ENCODE measurements around the gene AOPEP. TPM values are rescaled to one million over a fixed set of nuclear protein-coding genes. Genes with fewer than 3 reads are reported as not detected.
A peak's percentile ranks its signal among the peaks of the same experiment; 100 is the strongest.

Gene AOPEP
- total and polyA plus RNA-seq, 9 of the 15 experiments (the other 6 are each of a cell fraction or from before 2014, with no cell fraction given): 4.5 to 19.3 (median 13.5) TPM

DNA sequence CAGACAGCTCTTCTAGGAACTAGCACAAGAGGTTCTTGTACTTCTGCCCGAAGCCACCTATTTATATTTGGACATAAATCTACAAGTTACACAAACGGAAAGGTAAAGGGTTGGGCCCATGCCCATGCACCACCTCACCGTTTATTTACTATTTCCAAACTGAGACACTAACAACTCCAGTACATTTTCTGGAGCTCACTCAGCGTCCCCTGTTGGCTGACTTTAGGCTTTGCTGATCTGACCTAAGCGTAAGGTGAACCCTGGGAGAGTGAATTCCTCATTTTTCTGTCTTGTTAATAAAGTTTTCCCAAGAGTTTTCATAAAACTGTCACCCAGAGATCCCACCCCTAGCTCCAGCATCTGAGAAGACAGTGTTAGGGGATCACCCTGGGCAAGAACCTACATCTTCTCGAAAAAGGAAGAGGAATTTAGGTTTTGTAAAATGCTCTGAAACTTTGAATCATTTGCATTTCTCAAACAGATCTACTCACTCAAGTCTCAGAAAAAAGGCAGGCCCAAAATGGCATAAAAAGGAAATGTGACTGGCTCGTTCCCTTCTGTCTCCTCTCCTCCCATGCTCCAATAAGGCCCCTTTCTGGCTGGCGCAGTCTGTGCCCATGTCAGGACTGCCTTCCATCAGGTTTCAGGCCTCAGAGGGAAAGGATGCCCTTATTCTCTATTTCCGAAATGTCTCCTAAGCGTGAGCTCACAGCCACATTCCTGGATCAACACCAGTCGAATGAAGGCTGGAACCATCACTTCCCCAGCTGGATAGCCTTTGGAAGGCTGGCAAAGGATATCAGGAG is 389.7 kb downstream of the AOPEP start (continued):
- TF ChIP-seq, protein P1, sequence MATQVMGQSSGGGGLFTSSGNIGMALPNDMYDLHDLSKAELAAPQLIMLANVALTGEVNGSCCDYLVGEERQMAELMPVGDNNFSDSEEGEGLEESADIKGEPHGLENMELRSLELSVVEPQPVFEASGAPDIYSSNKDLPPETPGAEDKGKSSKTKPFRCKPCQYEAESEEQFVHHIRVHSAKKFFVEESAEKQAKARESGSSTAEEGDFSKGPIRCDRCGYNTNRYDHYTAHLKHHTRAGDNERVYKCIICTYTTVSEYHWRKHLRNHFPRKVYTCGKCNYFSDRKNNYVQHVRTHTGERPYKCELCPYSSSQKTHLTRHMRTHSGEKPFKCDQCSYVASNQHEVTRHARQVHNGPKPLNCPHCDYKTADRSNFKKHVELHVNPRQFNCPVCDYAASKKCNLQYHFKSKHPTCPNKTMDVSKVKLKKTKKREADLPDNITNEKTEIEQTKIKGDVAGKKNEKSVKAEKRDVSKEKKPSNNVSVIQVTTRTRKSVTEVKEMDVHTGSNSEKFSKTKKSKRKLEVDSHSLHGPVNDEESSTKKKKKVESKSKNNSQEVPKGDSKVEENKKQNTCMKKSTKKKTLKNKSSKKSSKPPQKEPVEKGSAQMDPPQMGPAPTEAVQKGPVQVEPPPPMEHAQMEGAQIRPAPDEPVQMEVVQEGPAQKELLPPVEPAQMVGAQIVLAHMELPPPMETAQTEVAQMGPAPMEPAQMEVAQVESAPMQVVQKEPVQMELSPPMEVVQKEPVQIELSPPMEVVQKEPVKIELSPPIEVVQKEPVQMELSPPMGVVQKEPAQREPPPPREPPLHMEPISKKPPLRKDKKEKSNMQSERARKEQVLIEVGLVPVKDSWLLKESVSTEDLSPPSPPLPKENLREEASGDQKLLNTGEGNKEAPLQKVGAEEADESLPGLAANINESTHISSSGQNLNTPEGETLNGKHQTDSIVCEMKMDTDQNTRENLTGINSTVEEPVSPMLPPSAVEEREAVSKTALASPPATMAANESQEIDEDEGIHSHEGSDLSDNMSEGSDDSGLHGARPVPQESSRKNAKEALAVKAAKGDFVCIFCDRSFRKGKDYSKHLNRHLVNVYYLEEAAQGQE (IDR thresholded peaks at IDR 0.05; ENCODE audit: borderline replicate concordance): peak; percentile 51; the same call in 1 of the 2 replicates
- TF ChIP-seq, protein P1 (CRISPR knock-in tag; IDR thresholded peaks at IDR 0.05; ENCODE audit: low read depth): no peak
- TF ChIP-seq THRAP3 (IDR thresholded peaks at IDR 0.05; ENCODE audit: borderline replicate concordance): no peak
- TF ChIP-seq SOX6 (IDR thresholded peaks at IDR 0.05): no peak
- no peak for TF ChIP-seq SNIP1 (IDR thresholded peaks at IDR 0.05; ENCODE audit: low read depth)
- no peak for TF ChIP-seq TEAD4 (IDR thresholded peaks at IDR 0.05; ENCODE audit: low read length)
- TF ChIP-seq TEAD4 (CRISPR knock-in tag; IDR thresholded peaks at IDR 0.05; ENCODE audit: borderline replicate concordance): no peak
- TF ChIP-seq FIP1L1 (IDR thresholded peaks at IDR 0.05; ENCODE audit: low read depth, low read length, poor library complexity, severe bottlenecking): no peak
- no peak for TF ChIP-seq ZFPM2 (CRISPR knock-in tag; IDR thresholded peaks at IDR 0.05)
- TF ChIP-seq RFX1 (IDR thresholded peaks at IDR 0.05): no peak
- no peak for TF ChIP-seq PYGO2 (tag; IDR thresholded peaks at IDR 0.05)
- no peak for TF ChIP-seq TCFL5 (CRISPR knock-in tag; conservative IDR thresholded peaks at IDR 0.05)
- no peak for TF ChIP-seq LCOR (CRISPR knock-in tag; IDR thresholded peaks at IDR 0.05)
- no peak for TF ChIP-seq CSDE1 (IDR thresholded peaks at IDR 0.05)
- no peak for TF ChIP-seq FUS (optimal IDR thresholded peaks at IDR 0.05; ENCODE audit: low read depth, low read length)
- TF ChIP-seq ZNF347 (CRISPR knock-in tag; IDR thresholded peaks at IDR 0.05; ENCODE audit: low read depth): no peak
- no peak for TF ChIP-seq SRF (CRISPR knock-in tag; IDR thresholded peaks at IDR 0.05)
- TF ChIP-seq RBM34 (IDR thresholded peaks at IDR 0.05; ENCODE audit: borderline replicate concordance, insufficient read depth, low read length): no peak
- TF ChIP-seq, protein P2, sequence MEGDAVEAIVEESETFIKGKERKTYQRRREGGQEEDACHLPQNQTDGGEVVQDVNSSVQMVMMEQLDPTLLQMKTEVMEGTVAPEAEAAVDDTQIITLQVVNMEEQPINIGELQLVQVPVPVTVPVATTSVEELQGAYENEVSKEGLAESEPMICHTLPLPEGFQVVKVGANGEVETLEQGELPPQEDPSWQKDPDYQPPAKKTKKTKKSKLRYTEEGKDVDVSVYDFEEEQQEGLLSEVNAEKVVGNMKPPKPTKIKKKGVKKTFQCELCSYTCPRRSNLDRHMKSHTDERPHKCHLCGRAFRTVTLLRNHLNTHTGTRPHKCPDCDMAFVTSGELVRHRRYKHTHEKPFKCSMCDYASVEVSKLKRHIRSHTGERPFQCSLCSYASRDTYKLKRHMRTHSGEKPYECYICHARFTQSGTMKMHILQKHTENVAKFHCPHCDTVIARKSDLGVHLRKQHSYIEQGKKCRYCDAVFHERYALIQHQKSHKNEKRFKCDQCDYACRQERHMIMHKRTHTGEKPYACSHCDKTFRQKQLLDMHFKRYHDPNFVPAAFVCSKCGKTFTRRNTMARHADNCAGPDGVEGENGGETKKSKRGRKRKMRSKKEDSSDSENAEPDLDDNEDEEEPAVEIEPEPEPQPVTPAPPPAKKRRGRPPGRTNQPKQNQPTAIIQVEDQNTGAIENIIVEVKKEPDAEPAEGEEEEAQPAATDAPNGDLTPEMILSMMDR (IDR thresholded peaks at IDR 0.05 in 2 of 3, conservative IDR thresholded peaks at IDR 0.05 in 1 of 3; ENCODE audit: insufficient read depth in 2 of 3, low read depth in 1 of 3, low read length in 3 of 3): peak; percentile 53 to 59 (median 57)

All from K562 (cell line).